Transverse colon (tissue), 4 donors: ENCODE results near the gene E2F4. TPM values are rescaled to one million over a fixed set of nuclear protein-coding genes. Genes with fewer than 3 reads are reported as not detected.

Experiments used
- DNase-seq: peaks from one replicate; pipeline ENCODE4 v3.0.0-alpha.2; 2019
- H3K27ac ChIP-seq, 4 donors: fragments of 200-600 bp; sonication (generic); 2 replicates each; pipeline ENCODE4 v1.5.1; 2016 to 2018; ENCODE audit warnings: inconsistent platforms in 4 of 4
- H3K27me3 ChIP-seq: fragments of 200-600 bp; sonication (generic); 2 replicates; pipeline ENCODE4 v1.5.1; 2017; ENCODE audit warnings: inconsistent platforms
- H3K36me3 ChIP-seq, 4 donors: fragments of 200-600 bp; sonication (generic); 2 replicates each; pipeline ENCODE4 v1.5.1; 2017 to 2019; ENCODE audit warnings: inconsistent platforms in 4 of 4
- H3K4me1 ChIP-seq, 4 donors: fragments of 200-600 bp; sonication (generic); 2 replicates each; pipeline ENCODE4 v1.5.1; 2017 to 2020; ENCODE audit warnings: inconsistent platforms in 4 of 4
- H3K4me3 ChIP-seq, 4 donors: fragments of 200-600 bp; sonication (generic); 1 replicate in 1 of 4; 2 replicates in 3 of 4; pipeline versions ENCODE4 v1.5.1 to v1.6.1; 2017 to 2019; ENCODE audit warnings: inconsistent platforms in 4 of 4
- H3K9me3 ChIP-seq, 2 donors: fragments of 200-600 bp; sonication (generic); 2 replicates each; pipeline ENCODE4 v1.5.1; 2017 to 2019; ENCODE audit warnings: inconsistent platforms in 2 of 2
- EP300 ChIP-seq: sonication (generic); formaldehyde crosslinking; IDR thresholded peaks from one replicate; pipeline ENCODE4 v1.6.1; 2017; ENCODE audit warnings: antibody characterized with exemption, low read depth
- POLR2A ChIP-seq: fragments of 450-650 bp; IDR thresholded peaks from one replicate; pipeline ENCODE4 v1.6.1; 2016; ENCODE audit warnings: antibody characterized with exemption, mild to moderate bottlenecking, moderate library complexity
- POLR2AphosphoS5 ChIP-seq, 3 donors: sonication (generic); formaldehyde crosslinking; IDR thresholded peaks; one replicate each; pipeline ENCODE4 v1.6.1; 2016; ENCODE audit warnings: antibody characterized with exemption in 3 of 3
- WGBS, 2 donors: methylation state at CpG; one replicate each; pipeline ENCODE4 v1.1.5; 2018; ENCODE audit warnings: low coverage in 1 of 2; 5-methylcytosine and 5-hydroxymethylcytosine counted together
- in situ Hi-C, 4 donors: fragments of 200-750 bp; cut with MboI; loops; one replicate each; pipeline versions ENCODE4 v1.15.0 to v1.15.1; 2017; ENCODE audit warnings: low sequenced_read_pairs in 3 of 4, low pct_ligation_motif_present in 1 of 4, low pct_unique_long_range_greater_than_20kb in 1 of 4
- intact Hi-C: fragments of 100-400 bp; cut with DNase I; formaldehyde crosslinking; loops from one replicate; pipeline ENCODE4 v1.15.1; 2023; ENCODE audit warnings: low total_unique reads
- total RNA-seq, 4 donors: library from RNA; depleted of rRNA; stranded (reverse); fragments of >200 nt; gene quantifications; one replicate each; pipeline ENCODE4 v1.1.0, GENCODE V29; 2016
- TF ChIP-seq, protein P1 (sequence below), 5 experiments: fragments of 200-600 bp in 3 of 5; fragments of 450-650 bp in 2 of 5; sonication (generic) in 3 of 5; IDR thresholded peaks; 1 replicate in 2 of 5; 2 replicates in 3 of 5; pipeline ENCODE4 v1.5.1; 2016 to 2017; ENCODE audit warnings: antibody characterized with exemption in 5 of 5, inconsistent platforms in 3 of 5, mild to moderate bottlenecking in 2 of 5, moderate library complexity in 1 of 5

The E2F4 gene
- total RNA-seq, 4 donors from 2014 or later: 97.5 to 224 (median 159) TPM

DNA sequence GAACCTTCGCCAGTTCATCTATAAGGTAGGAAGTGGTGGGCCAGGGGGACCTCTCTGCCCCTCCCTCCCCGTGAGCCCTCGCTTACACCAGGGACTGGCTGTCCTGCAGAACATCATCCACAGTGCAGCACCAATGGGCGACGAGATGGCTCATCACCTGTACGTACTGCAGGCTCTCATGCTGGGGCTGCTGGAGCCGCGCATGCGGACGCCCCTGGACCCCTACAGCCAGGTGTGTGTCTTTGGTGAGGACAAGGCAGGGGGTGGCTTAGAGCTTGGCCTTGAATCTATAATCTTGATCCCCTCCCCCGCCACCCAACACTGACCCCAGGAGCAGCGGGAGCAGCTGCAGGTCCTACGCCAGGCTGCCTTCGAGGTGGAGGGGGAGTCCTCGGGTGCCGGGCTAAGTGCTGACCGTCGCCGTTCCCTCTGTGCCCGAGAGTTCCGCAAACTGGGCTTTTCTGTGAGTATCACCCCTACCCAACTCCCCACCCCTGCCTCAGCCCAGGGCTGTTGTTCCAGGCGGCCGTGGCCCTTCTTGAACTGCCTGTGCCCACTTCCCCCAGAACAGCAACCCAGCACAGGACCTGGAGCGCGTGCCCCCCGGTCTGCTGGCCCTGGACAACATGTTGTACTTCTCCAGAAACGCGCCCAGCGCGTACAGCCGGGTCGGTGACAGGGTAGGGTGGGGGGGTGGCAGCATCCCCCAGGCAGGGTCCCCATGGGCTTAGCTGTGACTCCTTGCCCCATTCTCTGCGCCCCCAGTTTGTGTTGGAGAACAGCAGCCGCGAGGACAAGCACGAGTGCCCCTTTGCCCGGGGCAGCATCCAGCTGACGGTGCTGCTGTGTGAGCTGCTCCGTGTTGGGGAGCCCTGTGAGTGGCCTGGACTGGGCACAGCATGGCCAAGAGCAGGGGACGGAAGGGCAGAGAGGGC is 9.7 kb downstream of the E2F4 start:
- Histone ChIP-seq H3K27me3 (no peaks in the 10 kb centered on the region), H3K4me1 (peaks cover 0 to 19% (median 18%) of the 10 kb centered on the region in 4 donors), H3K9me3 (no peaks in the 10 kb centered on the region), H3K27ac (no peak overlapping the region), H3K4me3 (no peak overlapping the region), H3K36me3 (peaks cover 0 to 30% (median under 1%) of the 10 kb centered on the region in 4 donors)
- no peak for DNase-seq
- TF ChIP-seq, protein P1, sequence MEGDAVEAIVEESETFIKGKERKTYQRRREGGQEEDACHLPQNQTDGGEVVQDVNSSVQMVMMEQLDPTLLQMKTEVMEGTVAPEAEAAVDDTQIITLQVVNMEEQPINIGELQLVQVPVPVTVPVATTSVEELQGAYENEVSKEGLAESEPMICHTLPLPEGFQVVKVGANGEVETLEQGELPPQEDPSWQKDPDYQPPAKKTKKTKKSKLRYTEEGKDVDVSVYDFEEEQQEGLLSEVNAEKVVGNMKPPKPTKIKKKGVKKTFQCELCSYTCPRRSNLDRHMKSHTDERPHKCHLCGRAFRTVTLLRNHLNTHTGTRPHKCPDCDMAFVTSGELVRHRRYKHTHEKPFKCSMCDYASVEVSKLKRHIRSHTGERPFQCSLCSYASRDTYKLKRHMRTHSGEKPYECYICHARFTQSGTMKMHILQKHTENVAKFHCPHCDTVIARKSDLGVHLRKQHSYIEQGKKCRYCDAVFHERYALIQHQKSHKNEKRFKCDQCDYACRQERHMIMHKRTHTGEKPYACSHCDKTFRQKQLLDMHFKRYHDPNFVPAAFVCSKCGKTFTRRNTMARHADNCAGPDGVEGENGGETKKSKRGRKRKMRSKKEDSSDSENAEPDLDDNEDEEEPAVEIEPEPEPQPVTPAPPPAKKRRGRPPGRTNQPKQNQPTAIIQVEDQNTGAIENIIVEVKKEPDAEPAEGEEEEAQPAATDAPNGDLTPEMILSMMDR (IDR thresholded peaks at IDR 0.05): no peak
- TF ChIP-seq EP300 (no peak), POLR2AphosphoS5 (IDR thresholded peaks at IDR 0.05) (no peak), POLR2A (no peak)
- WGBS, 2 donors: 92% methylated on average over 33 of the region's 40 CpGs; no CpG with 5 or more reads in 1 of the 2 donors
- in situ Hi-C loops: no loop called here
- intact Hi-C loops: no loop called here

DNA sequence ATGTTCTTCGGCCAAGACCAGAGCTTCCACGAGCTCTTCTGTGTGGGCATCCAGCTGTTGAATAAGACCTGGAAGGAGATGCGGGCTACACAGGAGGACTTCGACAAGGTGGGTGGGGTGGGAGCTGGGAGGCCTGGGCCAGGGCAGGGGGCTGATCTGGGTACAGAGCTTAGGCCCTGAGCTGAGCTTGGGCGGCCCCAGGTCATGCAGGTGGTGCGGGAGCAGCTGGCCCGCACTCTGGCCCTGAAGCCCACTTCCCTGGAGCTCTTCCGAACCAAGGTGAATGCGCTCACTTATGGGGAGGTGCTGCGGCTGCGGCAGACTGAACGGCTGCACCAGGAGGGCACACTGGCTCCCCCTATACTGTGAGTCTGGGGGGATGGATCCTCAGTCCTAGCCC is 10.5 kb downstream of the E2F4 start:
- in situ Hi-C loops: no loop called here
- intact Hi-C loops: no loop called here
- no peak overlapping the region for H3K4me3 ChIP-seq

DNA sequence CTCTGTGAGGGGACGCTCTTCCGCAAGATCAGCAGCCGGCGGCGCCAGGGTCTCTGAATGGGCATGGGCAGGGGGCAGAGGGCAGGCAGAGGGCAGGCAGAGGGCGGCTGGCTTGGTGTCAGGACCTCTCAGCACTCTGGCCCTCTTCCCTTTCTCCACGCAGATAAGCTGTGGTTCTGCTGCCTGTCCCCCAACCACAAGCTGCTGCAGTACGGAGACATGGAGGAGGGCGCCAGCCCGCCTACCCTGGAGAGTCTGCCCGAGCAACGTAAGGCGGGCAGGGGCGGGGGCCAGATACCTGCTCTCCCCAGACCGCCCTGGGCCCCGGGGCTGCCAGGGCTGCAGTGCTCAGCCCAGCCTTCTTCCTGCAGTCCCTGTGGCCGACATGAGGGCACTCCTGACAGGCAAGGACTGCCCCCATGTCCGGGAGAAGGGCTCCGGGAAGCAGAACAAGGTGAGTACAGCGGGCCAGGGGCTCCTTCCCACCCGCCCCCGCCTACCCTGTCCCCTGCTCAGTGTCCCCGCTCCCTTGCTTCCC is 11.1 kb downstream of the E2F4 start:
- TF ChIP-seq, protein P1 (IDR thresholded peaks at IDR 0.05): no peak
- no peak for TF ChIP-seq POLR2AphosphoS5 (IDR thresholded peaks at IDR 0.05)
- intact Hi-C loops: no loop called here
- H3K27ac ChIP-seq: no peak overlapping the region
- no peak for DNase-seq
- H3K4me3 ChIP-seq: no peak overlapping the region
- WGBS, 2 donors: 91% methylated on average over 13 of the region's 23 CpGs; no CpG with 5 or more reads in 1 of the 2 donors
- H3K36me3 ChIP-seq: peaks cover 0 to 19% (median 0%) of the 10 kb centered on the region in 4 donors
- H3K27me3 ChIP-seq: no peaks in the 10 kb centered on the region
- H3K4me1 ChIP-seq: peaks cover 0 to 16% (median 12%) of the 10 kb centered on the region in 4 donors
- in situ Hi-C loops: no loop called here
- no peaks in the 10 kb centered on the region for H3K9me3 ChIP-seq

More for the DNA sequence above, 10.5 kb downstream of the E2F4 start:
- Histone ChIP-seq H3K27ac (no peak overlapping the region), H3K27me3 (no peaks in the 10 kb centered on the region), H3K36me3 (peaks cover 0 to 22% (median 0%) of the 10 kb centered on the region in 4 donors), H3K4me1 (peaks cover 0 to 19% (median 17%) of the 10 kb centered on the region in 4 donors), H3K9me3 (no peaks in the 10 kb centered on the region)
- DNase-seq: no peak
- no peak for TF ChIP-seq POLR2AphosphoS5 (IDR thresholded peaks at IDR 0.05)
- TF ChIP-seq, protein P1 (IDR thresholded peaks at IDR 0.05): no peak
- no peak for TF ChIP-seq EP300
- no peak for TF ChIP-seq POLR2A
- whole genome bisulfite sequencing, 2 donors: 89% methylated on average over 7 of the region's 12 CpGs; no CpG with 5 or more reads in 1 of the 2 donors

DNA sequence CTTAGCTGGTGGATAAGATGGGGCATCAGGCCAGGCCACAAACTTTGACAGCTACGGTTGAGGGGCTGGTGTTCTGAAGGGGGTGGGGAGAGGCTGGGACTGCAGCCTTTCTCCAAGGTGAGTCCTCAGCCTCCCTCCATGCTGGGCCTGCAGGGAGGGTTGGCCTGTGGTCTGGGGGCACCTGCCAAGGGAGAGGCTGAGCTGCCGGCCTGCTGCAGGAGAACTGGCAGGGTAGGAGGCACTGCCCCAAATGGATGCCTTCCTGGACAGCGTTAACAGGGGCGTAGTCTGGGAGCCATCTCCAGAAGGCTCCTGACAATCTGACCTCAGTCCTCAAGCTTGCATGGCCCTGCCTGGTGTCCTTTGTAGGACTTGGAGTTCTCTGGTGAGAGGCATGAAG is 12.1 kb downstream of the E2F4 start:
- in situ Hi-C loops (no loop called here), intact Hi-C loops (no loop called here)
- Histone ChIP-seq H3K4me1 (peaks cover 0 to 7% (median 3%) of the 10 kb centered on the region in 4 donors), H3K4me3 (no peak overlapping the region), H3K27me3 (no peaks in the 10 kb centered on the region), H3K9me3 (no peaks in the 10 kb centered on the region), H3K36me3 (peaks cover 0 to 19% (median 0%) of the 10 kb centered on the region in 4 donors), H3K27ac (no peak overlapping the region)
- WGBS, 2 donors: 85% methylated on average over 4 of the region's 4 CpGs; no CpG with 5 or more reads in 1 of the 2 donors
- TF ChIP-seq, protein P1 (IDR thresholded peaks at IDR 0.05): no peak
- TF ChIP-seq EP300 (no peak), POLR2AphosphoS5 (IDR thresholded peaks at IDR 0.05) (no peak), POLR2A (no peak)
- no peak for DNase-seq
